ENCODE measurements around the gene RPS6KA2. TPM values are rescaled to one million over a fixed set of nuclear protein-coding genes. Genes with fewer than 3 reads are reported as not detected.
"Not testable (repeated sequence)": the region's sequence is repeated elsewhere in the genome, so short reads cannot be mapped to it uniquely, and the experiment has no call there.

The RPS6KA2 gene
- total RNA-seq, 1 experiment from 2014 or later, result 32.6 TPM

DNA sequence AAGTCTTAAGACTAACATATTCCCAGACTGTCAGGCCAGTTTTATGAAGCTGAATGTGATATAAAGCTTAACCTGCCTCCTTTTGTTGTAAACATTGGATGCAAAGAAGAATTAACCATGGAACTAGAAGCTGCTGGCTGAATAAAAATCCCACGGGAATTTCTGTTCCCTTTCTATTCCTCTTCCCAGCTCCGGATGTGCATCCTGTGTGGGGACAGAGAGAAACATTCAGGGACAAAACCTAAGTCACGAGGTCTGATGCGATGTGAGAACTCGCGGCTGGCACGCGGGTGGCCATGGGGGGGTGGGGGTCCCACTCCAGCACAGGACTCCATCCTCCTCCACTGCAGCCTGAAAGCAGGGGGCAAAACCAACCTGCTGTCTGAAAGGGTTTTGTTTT, 72.7 kb downstream of the RPS6KA2 start:
- DNase-seq (ENCODE audit: low spot score), result no peak

DNA sequence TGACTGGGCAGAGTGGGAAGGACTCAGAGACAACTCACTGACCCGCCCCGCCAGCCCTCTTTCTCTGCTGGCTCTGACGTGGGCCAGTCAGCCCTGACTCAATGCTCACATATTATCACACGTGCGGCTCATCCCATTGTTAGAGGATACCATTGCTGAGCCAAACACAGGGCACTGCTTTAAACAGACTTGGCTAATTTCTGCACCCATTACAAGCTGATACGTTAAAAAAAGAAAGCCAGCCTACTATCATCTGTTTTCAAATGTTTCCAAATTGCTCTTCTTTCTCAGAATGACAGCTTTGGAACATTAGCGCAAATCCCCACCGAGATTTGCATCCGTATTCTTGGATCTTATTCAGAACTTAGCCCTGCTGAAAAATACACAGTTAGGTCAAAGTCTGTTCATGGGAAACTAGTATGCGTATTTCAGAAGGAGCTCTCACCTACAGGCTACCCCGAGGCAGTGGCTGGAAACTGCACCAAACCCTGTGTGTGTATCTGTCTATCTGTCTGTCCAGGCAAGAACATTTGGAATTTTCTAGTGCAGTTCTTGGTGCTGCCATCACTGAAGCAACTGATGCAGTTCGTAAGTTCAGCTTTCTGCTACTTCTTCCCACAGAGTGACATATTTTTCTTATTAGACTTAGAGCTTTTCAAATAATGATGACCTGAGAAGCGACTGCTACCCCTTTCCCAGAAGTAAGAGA, 73.3 kb downstream of the RPS6KA2 start:
- peak; percentile 79 for DNase-seq (ENCODE audit: low spot score)

DNA sequence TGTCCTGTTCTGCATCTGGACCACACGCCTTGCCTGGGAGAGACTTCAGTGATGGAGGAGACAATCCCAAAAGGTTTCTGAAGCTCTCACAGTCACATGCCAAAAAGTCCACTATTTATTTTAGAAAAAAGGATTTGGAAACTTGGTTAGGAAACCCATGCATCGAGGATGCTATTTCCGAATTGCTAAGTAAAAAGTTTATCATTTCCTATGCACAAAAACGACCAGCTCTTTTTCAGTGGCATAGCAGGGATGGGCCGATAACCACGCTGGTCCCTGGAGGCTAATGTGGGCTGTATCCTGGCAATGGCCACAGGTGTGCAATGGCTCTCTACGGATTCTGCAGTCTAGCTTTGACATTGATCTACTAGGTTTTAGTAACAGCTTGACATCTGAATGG, 74.5 kb downstream of the RPS6KA2 start:
- DNase-seq (ENCODE audit: low spot score), result no peak

DNA sequence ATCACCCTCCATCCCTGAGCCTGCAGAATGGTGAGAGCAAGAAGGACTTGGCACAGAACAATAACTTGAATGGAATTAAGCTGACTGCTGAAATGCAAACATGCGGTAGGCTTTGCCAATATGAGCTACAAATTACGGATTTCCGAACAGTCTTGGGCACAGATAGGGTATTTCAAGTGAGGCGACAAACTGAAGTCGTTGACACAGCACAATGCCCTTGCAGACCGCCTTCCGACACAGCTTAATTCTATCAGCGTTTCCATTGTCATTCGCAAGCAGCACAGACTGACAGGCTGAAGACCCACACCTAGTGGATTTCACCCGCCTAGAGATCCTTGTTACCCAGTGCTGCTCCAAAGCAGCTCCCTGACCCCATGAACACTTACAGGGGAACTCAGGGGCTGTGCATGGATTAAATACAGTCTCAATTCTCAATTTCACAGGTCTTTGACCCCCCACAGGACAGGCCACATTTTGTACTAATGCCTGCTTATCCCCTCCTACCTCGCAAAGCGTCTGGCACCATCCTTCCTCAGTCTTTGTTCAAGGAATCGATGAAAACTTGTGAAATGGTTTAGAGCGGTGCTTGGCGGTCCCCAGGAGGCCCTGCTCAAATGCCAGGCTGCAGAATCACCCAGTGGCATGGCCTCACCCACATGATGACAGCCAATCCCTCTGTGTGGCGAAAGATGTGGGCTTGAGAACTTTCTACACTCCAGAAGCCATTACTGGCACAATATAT, 75.1 kb downstream of the RPS6KA2 start:
- DNase-seq (ENCODE audit: low spot score), result no peak

DNA sequence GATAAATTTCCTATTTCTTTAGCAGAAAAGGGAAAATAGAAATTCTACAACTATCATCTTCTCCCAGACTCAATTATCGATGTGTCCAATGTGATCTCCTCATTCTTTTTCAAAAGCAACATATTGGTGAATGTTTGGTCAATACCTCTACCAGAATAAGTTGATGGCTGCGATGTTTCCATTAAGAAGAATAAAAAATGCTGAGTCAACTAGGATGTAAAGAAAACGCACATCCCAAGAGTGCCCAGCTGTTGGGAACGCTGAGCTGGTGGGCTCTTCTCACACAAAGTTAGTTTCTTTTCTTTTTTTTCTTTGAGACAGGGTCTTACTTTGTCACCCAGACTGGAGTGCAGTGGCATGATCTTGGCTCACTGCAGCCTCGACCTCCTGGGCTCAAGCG, 80.4 kb downstream of the RPS6KA2 start:
- DNase-seq (ENCODE audit: low spot score), result no peak

DNA sequence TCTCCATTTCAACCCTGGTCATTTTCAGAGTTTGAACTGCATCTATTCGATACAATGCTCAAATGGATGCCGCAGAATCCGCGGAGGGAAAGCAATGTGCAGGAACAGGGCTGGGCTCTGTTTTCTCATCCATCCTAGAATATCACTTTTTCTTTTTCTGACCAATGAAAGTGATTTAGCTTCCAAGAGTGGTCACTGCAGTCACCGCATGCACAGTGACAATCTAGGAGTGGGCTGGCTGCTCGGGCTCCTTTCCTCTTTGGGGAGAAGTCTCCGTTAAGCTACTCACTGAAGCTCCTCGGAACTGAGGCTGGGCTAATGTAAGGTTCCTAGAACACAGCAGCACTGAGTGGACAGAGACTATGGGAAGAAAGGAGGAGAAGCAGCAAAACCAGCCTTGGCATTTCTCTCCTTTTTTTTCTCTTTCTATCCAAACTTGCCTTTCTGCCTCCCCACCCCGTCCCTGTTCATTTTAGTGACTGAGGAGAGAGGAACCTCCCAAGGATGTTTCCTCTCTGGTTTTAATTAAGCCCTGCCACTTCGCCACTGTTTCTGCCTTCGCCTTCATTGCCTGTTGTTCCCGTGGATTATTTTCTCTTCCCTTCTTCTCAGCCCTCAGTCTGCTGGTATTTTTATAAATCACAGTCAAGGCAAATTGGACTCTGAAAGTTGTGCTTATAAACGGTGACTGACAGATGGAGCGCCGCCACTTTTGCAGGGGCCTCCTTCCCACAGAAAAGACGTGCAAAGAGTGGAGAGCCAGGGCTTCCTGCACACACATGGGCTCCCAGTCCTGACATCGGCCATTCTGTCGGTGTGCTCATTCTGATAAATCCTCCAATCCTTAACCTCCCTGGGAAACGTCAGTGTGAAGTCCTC, 81.7 kb downstream of the RPS6KA2 start:
- DNase-seq (ENCODE audit: low spot score), result no peak

DNA sequence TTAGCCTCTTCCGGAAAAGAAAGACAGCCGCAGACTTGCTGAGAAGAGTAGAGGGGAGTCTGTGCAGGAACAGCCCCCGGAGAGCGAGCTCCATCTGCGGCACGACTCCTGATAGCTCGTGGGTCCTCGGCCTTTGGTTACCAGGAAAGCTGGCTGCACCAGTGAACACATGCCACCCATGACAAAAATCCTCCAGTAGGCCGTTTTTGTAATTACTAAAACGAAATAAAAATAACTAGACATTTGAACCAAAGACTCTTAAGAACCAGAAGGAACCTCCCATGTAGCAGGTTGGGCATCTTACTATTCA, 82.8 kb downstream of the RPS6KA2 start:
- no peak for DNase-seq (ENCODE audit: low spot score)

DNA sequence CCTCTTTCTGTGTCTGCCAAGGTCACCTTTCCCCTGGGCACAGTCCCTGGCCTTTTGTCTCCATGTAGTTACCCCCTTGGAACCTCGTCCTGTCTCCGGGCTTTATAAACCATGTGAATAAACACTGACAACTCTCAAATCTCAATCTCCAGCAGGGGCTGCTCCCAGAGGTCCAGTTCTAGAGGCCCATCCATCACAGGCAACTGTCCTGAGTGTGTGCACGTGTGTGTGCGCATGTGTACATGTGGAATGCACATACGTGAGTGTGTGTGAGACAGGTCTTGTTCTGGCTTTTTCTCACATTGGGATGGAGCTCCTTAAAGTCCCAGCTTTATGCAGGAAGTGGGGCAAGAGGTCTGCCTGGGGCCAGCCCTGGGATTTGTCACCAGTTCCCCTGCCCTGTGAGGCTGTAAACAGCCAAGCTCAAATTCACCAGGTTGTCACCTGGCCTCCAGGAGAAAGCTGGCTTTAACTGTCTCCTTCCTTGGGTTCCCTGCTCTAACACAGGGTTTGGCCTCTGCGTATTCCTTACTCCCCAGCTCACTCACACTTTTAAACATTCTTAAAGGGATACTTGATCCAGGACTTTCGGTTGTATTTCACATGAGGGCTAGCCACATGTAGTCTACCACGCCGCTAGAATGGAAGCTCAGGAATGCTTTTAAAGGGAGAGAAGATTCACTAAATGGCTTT, 83.3 kb downstream of the RPS6KA2 start:
- no peak for DNase-seq (ENCODE audit: low spot score)

DNA sequence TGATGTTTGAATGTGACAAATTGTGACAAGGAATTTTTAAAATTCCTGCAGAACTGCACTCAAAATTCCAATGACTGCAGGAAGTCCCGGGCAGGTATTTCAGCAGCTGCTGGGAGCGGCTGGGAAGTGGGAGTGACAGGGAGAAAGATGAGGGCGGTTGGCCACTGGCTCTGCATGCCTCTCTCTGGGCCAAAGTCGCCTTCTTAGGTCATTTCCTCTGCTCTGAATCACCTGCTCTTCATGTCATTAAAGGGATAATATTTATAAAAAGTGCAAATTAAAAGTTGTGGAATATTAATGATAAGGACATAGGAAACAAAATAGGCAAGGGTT, 84.5 kb downstream of the RPS6KA2 start:
- peak; percentile 90 for DNase-seq (ENCODE audit: low spot score)

DNA sequence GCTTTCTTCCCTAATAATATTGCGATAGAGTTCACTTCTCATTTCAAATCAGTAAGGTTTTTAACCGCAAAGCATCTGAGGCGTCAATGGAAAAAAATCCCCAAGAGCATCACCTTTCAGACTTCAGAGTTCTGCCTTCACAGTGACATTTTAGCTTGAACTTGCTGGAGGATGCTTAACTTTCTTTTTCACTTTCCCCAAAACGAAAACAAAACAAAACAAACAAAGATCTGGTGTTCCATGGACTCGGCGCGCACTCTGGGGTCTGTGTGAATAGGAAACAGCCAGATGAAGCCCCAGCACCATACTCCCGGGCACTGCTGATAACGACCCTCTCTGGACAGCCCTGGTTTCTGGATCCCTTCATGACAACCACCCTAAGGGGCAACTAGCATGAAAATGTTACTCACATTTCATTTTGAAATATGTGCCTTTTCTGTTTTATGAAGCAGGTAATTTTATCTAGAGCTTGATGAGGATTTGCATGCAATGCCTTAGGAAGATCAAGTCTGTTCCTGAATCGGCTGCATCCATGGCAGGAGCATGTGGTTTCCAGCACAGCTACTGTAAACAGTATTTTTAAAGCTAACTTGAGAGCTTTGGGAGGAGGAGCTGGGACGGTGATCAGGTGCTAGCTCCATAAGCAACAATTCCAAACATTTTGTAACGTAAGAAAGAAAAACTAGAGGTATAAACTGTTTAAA, 85.0 kb downstream of the RPS6KA2 start:
- no peak for DNase-seq (ENCODE audit: low spot score)

DNA sequence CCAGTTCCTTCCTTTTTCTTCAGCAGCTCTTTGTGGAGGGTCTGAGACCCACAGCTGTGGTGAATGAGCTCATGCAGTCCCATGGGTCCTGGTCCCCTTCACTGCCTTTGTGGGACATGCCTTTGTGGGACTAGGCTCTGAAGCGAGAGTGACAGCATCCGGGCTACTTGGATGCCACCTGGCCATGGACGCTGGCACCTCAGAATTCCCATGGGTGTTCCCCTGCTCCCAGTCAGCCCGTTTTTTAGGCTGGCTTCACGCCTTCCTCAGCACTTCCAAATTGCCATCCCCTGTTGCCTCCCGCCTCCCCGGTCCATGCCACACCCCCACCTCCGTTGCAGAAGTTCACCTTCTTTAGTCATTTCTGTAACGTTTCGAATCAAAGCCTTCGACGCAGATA, 85.7 kb downstream of the RPS6KA2 start:
- no peak for DNase-seq (ENCODE audit: low spot score)

DNA sequence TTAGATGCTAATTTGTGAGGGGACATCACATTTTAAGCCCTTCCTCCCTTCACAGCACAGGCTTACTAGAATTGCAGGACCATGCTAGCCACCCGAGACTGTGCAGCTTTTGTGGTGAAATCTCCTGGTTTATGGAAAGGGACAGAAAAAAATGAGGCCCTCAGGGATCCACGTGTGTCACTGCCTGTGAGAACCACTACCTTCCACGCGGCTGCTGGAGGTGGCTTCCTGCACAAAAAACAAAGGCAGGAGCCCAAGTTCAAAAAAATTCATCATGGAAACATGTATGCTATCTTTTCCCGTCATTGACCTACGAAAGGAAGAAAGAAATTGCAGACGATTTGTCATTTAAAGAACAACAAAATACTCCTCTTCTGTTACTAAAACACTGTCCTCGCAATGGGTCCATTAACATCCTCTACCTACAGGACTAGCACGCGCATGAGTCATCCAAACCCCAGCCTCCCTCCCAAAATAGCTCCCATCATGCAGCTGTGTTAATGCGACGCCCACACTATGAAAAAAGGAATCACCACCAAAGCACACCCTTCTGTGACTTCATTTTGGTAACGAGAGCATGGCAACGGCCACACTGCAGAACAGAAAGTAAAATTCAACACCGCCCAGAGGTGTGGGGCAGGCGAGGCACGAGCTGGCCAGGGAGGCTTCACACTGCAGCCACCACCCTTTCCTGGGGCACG, 86.3 kb downstream of the RPS6KA2 start:
- DNase-seq (ENCODE audit: low spot score), result peak; percentile 88

DNA sequence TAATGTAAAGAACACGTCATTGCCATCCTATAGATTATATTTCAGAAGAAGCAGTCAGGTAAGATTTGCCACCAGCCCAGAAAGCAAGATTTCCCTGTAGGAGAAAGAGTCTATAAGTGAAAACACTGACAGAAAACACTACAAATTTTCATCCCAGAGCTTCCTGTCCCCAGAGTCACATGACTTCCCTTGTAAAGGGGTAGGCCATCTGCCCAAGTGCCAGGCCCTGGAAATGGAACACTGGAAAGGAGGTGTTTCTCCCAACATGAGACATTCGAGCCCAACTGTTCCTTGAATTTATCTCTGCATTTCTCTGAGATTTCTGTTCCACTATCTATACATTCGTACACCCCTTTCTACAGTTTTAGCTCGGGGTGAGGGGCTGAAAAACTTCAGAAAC, 87.5 kb downstream of the RPS6KA2 start:
- DNase-seq (ENCODE audit: low spot score), result no peak

DNA sequence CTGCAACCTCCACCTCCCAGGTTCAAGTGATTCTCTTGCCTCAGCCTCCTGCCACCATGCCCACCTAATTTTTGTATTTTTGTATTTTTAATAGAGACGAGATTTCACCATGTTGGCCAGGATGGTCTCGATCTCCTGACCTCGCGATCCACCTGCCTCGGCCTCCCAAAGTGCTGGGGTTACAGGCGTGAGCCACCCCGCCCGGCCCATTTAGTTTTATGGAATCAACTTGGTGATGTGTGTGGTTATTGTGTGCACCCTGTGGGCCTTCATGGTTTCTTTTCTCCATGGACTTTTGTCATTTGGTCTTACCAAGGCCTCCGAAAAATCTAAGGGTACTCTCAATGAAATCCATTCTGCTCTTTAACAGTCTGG, 88.1 kb downstream of the RPS6KA2 start:
- DNase-seq (ENCODE audit: low spot score), result not testable (repeated sequence)

DNA sequence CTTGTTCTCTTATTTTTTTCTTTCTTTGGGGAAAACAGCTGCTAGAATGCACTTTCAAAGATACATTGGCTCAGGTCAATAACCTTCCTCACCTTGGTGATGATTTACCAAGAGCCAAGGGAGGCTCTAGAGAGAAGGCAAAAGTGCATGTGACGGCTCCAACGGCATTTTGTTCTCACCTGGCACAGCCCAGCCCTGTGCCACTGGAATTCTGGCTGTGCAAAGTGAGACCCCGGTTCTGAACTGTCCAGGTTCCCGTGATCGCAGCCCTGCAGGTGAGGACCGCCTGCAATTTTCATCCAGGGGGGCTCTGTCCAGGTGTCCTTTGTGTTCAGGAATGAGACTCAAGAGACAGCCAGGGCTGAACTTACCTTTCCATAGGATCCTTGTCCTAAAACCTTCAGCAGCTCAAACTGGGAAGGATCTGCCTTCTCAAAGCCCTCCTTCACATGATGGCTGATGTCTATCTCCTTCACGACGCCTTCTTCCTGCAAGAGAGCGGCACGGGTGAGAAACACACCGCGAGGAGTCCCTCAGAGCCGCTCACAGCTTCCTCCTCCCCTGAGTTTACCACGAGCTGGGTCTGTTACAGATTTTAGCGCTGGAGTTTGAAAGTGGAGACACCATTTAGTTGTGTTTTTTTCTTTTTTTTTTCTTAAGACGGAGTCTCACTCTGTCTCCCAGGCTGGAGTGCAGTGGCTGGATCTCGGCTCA, 88.6 kb downstream of the RPS6KA2 start:
- no peak for DNase-seq (ENCODE audit: low spot score)

DNA sequence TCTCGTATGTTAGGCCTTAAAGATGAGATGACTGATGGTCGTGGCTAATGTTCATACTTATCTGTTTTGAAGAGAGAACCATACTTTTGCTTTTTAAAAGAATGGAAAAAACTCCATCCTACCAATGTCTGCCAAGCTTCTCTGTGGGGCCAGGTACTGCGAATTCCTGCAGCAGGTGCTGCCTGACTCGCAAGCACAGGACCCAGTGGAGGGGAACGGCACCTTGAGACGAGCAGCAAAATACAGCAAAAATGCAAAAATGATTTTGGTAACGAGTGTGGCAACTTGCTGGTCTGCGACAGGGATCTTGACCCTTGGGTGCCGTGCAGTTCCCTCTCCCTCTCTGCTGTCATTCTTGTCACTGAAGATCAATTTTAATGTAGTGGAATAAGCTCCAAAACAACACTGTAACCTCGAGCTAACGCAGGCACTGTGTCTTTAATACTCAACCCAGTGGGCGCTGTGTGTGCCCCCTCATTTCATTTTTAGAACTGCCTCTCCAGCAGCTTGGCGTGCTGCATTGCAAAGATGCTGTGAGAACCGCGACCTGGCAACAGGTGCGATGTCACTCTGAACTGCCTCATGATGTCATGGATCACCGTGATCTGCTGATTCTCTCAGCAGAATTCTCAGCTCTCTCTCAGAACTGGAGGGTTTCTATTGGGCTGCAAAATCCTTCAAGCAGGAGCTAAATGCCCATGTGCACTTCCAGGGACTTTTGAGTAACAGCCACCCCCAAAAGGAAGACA, 92.2 kb downstream of the RPS6KA2 start:
- DNase-seq (ENCODE audit: low spot score), result no peak

DNA sequence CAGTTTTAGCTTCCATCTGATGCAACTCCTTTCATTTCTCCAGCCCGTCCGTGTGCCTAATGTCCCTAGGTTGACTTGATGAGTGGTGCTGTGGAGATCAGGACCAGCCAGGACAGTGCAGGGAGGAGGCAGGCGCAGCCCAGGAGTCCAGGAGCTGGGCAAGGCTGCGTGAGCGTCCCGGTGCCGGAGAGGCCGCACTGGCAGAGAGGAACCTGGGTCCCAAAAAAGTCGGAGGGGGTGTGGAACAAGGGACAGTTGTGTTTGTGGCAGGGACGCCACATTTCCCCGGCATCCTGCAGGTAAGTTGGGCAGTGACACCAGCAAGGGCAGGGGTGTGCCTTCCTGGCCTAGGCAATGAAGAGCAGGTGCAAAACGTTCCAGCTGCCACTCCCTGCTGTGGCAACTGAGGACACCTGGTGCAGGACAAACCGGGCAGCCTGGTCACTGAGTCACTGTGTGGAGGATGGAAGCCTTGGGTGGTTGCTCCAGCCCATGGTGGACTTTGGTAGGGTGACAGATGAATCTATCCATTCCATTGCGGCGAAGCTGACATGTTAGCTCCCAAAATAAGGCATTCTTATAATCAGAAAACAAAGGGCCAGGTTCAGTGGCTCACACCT, 93.7 kb downstream of the RPS6KA2 start:
- no peak for DNase-seq (ENCODE audit: low spot score)

DNA sequence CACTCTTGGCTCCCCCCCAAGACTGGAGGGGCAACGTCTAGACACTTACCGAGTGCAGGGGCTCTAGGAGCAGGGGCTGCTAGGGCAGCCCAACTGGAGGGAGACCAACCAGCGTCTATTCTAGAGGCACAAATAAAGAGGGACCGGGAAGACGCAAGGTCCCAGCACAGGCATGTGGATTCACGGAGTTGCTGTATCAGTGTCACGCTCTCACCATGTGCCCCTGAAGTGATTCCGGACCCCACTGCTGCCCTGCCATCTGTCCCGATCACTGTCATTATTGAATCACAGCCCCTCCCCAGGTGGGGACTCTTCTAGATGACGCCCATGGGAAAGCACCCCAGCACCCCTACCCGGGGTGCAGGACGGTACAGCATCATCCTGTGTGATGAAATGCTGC, 94.7 kb downstream of the RPS6KA2 start:
- DNase-seq (ENCODE audit: low spot score), result no peak
